Germinal center (tissue), 1 donor: ENCODE measurements around the gene DEDD2.

Source experiments
- DNase-seq: peaks from one replicate; pipeline ENCODE4 v3.0.0; 2012; ENCODE audit warnings: mixed read lengths, low spot score

Gene DEDD2

DNA sequence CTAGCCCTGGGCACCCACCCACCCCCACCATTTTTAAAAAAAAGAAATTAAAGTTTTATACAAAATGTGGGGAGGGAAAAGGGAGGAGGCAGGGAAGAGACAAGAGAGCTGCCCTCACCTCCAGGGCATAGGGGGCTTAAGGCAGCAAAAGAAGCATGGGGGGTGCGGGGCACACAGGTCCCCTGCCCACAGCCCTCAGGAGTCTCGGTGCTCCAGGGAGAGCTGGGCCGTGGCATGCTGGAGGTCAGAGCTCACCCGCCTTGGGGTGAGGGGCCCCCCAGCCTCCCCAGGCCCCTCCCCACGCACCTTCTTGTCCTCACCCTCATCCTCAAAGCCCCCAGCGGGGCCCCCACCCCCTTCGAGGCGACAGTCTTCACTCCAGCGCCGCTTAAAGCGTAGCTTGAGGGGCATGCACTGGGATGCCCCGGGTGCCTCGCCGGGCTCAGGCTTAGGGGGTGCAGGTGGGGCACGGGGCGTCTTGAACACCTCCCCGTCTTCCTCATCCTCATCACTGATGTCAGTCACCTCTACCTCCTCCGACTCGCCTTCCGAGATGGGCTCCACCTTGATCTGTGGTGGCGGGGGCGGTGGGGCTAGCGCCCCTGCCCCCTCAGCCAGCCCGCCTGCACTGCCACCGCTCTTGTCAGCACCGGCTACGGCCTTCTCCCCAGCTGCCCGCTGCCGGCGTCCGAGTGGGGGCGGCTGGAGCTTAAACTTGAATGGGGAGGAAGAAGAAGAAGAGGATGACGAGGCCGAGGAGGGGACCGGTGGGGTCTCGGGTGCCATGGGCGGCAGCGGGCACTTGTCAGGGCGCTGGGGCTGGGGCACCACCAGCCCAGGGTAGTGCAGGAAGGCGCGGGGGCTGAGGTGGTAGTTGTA lies 31.0 kb upstream of the DEDD2 start:
- no peak for DNase-seq

DNA sequence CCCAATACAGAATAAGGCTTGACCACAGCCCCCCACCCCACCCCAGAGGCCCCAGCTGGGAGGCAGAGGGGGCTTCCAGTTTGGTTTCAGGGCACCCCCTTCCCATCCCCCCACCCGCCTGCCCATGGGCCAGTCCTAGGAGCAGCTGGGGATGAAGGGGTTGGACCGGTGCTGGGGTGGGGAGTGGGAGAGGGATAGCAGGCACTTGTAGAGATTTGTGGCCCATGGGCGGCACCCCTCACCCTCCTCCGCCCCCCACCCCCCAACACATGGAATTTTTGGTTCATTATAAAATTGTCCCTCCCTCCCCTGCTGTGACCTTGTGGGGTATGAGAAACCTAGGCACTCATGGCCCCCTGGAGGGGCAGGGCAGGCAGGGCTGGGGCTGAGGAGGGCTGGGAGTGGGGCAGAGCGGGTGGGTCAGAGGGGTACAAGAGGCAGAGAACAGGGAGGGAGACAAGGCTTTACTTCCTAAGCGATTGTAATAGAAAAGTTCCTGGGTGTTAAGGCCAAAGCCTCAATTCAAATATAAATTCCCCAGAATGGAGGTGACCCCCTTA lies 30.2 kb upstream of the DEDD2 start:
- DNase-seq, result no peak

DNA sequence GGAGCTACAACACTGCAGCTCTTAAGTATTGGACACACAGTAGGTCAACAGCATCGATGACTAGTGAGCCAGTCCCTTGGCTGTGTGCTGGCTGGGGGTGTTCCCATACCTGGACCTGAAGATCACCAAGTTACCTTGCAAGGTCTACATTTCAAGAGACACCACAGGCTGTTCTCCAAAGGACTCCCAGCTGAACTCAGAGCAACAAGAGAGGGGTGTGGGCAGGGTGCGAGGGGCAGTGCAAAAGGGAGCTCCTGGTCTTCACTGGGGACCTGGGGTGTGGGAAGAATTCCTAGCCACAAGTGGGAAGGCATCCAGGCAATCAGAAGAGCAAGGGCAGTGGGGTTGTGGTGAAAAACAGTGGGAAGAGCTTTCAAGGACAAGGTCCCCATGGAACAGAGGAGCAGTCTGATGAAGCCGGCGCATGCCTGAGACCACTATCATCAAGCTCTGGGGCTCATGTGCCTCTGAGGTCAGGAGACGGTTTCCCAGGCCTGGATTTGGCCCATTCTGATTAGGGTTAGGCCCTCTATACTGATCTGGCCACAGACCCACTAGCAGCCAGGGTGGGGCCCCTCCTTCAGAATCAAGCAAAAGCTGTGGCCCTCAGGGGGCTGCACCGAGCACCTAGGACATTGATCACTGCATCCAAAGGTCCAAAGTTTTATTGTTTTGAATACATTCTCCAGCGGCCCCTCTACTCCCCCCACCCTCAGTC lies 29.6 kb upstream of the DEDD2 start:
- DNase-seq, result no peak

DNA sequence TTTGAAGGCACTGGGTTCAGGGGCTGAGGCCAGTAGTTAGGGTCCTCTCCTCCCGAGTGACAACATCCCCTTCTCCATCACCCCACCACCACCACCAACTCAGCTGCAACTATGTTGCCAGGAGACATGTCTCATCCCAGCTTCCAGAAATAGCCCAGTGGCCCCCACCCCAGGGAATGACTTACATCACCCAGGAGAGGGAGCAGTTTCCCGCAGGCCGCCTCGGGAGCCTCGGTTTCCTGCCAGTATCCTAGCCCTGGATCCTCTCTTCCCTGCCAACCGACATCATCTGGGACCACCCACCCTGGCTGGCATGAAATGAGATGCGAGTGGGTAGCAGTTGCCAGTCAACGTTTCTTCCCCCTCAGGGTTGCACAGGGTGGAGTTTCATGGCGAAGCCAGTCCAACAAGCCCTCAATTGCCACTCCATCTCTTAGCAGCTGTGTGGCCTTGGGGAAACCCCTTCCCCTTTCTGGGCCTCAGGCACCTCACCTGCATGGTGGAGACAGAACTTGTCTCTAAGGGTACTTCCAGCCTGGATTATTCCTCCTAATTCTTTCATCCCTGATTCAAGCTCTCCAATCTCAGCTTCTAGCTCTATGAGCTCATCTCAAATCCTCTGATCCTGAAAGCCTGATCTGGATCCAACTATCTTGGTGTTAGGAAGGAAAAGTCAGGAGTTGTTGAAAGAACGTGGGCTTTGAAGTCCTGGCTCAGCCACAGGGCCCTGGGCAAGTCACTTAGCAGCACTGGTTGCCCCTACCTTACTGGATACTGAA lies 28.9 kb upstream of the DEDD2 start:
- no peak for DNase-seq

DNA sequence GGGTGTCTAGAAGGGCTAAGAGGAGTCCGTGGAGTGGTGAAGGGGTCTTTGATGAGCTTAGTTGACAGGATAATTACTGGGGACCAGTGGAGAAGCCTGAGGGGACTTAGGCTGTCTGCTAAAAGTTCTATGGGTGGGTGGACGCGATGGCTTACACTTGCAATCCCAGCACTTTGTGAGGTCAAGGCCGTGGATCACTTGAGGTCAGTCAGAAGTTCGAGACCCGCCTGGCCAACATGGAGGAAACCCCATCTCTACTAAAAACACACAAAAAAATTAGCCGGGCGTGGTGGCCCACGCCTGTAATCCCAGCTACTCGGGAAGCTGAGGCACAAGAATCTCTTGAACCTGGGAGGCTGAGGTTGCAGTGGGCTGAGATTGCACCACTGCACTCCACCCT lies 27.8 kb upstream of the DEDD2 start:
- DNase-seq, result no peak

DNA sequence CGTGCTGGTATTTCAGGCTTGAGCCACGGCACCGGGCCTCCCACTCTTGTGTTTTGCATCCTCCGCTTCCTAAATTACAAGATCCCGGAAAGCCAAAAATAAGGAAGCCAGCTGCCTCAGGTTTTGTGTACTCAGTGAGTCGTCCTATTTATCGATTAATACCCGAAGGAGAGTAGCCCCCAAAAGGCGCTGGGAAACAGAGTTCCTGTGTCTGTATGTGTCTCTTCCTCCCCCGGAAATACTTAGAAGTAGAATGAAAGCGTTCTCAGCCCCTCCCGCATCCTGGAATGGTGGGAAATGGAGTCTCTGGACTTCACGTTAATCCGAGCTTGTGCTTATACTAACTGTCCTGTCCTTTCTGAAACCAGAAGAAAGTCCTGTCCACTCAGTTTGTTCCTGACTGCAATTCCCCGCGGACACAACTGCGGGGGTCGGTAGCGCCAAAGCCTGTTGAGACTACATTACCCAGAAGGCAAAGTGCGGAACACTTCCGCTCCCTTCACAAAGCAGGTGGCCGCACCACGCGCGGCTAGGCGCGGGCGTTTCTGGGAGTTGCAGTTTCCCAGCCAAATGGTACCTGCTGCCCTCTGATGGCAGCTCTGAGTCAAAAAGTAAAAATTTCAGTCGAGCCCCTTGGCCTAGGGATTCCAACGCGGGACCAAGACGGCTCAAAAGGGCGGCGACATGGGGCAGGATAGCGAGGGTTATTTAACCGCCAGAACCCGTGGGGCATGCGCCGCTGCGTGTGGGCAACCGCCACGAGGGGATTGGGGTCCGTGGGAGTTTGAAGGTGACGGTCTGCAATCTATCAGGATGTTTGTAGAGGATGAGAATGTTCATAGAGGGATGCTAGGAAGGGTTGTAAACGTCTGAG lies 27.1 kb upstream of the DEDD2 start:
- DNase-seq, result peak; percentile 87

DNA sequence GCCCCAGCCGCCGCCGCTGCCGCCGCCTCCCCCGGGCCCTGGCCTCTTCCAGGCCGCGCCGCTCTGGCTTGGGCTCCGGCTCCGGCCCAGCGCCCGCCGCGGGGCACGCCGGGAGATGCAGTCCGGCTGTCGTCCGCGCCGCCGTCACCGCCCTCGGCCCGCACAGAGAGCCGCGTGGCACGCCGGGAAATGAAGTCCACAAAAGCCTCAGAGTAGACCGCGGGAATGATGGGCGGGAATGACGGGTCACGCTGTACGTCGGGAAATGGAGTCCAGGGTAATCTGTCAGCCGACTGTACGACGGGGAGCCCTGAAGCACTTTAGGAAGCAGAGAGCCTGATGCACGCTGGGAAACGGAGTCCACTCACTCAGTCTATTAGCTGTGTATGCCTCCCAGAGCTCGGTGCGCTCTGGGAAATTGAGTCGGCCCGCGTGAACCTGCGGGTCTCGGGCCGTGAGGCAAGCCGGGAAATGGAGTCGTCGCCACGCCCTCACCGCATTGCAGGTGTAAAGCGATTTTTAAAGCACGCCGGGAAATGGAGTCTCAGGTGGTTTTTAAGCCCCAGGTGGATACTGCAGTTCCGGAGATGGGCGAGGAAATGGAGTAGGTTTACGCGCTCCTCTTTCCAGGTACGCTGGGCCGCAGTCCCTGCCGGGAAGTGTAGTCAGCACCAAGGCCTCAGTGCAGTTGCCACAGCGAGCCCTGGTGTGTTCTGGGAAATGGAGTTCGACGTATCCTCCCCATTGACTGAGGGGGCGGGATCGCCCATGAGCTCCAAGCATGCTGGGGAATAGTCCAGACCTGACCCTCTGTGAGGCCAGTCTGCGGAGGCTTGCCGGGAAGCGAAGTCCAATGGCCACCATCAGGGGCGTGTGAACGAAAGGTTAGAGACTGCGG lies 25.3 kb upstream of the DEDD2 start, which contains the start of gene GSK3A:
Gene GSK3A (minus strand): TSS at position 91 of the 898 bp plus-strand sequence. CDS start 137 bp downstream, outside the sequence.
- DNase-seq, result peak; percentile 89

DNA sequence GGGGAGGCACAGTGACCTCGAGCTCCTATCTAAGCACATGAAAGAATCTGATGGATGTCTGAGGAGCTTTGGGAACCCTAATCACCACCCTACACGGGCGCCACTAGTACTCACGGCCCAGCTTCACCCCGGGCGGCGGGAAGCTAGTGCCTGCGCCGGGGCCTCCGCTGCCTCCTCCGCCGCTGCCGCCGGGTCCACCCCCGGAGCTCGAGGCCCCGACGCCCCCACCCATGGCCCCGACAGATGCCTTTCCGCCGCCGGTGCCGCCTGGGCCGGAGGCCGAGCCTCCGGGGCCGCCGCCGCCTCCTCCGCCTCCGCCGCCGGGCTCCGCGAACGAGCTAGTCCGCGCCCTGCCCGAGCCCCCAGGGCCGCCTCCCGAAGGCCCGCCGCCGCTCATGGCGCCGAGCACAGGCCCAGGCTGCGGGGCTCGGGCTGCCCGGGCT lies 24.6 kb upstream of the DEDD2 start:
- DNase-seq, result peak; percentile 19

DNA sequence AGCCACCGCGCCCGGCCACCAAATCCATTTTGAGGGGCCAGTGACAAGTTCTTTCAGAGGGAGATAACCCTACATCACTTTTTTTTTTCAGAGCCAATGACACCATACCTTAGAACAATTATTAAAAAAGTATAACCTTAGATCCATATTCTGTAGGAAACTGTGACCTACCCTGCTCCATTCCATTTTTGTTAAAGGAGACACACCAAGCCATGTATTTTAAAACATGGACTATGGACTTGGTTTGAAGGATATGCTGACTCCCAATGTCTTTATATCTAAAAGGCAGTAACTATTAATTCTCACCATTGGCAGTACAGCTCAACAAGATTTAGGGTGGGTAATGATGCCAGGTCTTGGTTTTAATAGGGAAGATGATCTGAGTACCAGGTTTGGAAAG lies 23.8 kb upstream of the DEDD2 start:
- DNase-seq, result no peak

DNA sequence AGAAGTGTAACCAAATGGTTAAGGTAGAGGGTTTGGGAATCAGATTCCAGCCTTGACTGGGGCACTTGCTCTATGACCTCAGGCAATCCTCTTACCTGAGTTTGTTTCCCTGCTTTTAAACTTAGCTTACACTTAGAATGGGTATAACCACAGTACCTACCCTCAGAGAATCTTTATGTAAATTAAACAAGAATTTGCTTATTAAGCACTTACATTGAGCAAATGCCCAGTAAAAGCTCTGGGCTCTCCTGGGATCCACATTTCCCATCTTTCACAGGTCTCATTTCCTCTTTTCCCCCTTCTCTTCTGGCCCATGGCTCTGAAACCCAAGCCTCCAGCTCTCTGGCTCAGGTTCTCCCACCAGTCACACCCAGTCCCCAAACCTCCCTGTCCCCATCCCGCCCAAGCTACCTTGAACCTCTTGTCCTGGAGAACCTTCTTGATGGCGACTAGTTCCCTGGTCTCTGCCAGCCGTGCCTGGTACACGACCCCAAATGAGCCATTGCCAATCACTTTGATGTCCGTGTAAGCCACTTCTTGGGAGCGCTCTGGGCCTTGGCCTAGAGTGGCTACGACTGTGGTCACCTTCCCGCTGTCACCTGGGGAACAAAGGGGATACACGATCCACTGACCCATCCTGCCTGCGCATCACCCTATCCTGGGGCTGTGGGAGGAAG lies 22.2 kb upstream of the DEDD2 start:
- no peak for DNase-seq

DNA sequence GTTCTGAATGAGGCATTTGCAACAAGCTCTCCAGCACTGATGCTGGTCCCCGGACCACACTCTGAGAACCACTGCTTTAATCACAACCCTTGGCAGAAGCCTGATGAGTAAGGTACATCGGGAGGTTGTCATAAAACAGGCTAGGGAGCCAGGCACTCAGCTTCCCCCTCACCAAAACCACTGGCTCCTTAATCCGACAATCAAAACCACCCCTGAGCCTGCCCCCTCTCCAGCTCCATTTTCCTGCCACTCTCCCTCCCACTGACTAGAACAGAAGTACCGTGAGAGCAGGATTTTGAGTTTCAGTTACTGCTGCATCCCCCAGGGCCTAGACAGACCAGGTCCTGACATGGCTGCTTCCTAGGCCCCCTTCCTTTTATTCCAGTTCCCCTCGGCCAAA lies 17.7 kb upstream of the DEDD2 start:
- no peak for DNase-seq

DNA sequence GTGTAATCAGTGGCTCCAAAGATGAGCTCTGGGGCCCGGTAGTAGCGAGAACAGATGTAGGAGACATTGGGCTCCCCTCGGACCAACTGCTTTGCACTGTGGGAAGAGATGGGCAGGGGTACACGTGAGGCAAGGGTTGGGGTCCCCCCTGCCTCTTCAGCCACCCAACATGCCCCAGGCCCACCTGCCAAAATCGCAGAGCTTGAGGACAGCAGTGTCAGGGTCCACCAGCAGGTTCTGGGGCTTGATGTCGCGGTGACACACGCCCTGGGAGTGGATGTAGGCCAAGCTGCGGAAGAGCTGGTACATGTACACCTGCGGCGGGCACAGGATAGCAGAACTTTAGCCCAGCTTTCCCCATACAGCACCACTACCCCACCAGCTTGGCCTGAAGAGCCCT lies 16.9 kb upstream of the DEDD2 start:
- no peak for DNase-seq

DNA sequence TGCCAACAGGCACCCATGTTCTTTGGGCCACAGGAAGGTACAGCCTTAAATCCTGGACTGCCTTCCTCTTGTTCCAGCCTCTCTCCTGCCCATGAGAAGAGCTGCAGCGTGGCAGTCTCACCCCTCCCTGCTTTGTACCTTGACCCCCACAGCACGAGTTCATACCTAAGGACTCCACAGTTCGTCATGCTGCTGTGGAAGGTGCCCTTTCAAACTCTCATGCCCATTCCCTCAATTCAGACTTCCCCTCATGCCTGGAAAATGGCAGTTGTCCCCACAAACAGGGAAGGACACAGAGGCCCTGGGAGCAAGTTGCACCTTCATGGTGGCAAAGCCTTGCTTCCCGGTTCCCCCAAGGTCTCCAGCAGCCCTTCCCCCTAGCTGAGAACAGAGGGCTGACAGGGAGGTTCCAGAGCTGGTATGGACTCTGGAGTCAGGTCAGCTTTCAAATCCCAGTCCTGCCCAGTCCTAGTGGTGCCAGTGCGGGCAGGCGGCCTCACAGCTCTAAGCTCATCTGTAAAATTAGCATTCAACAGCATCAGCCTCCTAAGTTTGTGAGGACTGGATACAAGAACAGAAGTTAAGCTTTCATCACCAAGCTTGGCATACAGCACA lies 16.3 kb upstream of the DEDD2 start:
- no peak for DNase-seq

DNA sequence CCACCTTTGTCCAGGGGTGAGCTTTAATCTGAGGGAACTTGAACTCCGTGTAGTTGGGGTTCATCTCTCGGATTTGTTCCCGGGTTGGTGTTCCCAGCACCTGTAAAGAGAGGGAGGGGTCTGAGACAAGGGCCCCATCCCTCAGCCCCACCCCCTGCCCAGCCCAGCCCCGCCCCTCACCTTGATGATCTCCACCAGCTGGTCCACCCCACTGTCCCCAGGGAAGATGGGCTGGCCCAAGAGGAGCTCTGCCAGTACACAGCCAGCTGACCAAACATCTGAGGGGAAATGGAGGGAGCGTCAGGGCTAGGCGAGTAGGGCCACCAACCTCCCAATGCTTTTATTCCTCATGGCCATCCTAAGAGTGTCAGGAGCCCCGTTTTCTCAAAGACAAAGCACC lies 15.6 kb upstream of the DEDD2 start:
- DNase-seq, result no peak

DNA sequence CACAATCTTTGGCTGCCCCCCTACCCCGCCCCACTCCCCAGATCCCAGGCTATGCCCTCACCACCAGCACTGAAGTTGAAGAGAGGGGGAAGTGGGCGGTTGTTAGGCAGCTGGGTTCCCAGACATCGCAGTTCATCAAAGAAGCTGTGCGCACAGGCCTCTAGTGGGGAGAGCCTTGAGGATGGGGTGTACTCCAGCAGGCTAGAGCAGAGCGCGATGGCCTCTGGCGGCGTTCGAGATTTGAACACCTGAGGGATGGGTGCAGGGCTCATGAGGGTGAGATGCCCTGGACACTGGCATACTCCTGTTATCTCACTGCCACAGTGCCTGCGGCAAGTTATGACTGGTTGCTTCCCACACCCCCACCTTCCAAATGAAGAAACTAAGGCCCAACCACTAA lies 15.0 kb upstream of the DEDD2 start:
- DNase-seq, result no peak

DNA sequence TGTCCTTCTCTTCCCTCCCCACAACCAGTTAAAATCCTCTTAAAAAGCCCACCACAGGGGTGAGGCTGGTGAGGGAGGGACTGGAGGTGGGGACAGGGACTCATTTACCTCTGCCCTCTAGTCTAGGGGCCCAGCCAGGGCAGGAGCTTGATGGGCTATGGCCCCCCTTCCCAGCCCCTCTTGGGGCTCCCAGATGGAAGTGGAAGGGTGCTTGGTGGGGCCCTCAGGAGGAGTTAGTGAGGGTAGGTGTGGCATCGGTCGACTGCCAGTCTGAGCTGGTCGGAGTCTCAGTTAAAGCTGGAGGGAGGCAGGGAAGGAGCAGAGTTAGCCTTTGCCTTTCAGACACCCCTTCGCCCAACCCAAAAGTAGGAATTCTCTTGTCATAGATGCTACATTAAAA lies 13.1 kb upstream of the DEDD2 start:
- no peak for DNase-seq

DNA sequence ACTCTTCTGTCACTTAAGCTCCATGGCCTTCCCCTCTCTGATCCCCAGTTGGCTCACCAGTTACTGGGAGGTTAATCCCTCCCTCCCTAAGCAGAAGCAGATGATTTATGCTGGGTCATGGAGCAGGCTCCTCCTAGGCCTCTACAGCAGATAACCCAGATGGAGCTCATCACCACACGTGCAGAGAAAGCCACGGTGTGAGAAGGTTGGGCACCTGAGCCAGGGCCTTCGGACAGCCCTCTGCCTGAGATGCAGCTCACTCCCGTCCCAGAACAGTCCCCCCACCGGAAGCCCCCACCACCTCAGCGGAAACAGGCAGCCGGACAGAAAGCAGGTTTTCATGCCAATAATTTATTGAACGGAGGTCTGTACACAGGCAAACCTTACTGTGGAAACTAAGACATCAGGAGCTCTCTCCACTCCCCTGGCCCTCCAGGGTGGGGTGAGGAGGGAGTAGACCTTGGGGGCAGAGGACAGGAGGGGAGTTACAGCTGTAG lies 12.4 kb upstream of the DEDD2 start:
- DNase-seq, result no peak

DNA sequence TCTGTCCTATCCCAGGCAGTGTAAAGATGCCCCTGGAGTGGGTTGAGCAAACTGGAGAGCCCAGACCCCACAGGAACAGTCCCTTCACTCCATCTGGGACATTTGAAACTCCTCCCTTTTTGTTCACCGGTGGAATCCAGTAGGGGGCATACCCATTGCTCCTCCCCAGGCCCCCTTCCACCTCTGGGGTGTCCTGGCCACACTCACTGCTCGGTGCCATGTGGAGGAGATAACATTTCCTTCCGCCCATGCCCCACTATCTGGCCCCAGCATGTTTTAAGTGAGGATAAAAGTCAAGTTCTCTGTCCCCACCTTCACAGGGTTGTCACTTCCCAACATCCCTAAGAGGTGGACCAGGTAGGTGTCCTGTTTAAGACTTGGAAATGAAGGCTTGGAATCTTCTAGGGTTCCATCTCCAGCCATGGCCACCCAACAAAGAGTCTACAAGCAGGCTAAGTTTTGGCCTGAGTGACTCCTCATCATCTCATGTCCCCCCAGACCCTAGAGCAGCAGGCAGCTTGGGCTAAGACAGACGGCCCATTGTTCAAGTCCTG lies 11.9 kb upstream of the DEDD2 start:
- no peak for DNase-seq

DNA sequence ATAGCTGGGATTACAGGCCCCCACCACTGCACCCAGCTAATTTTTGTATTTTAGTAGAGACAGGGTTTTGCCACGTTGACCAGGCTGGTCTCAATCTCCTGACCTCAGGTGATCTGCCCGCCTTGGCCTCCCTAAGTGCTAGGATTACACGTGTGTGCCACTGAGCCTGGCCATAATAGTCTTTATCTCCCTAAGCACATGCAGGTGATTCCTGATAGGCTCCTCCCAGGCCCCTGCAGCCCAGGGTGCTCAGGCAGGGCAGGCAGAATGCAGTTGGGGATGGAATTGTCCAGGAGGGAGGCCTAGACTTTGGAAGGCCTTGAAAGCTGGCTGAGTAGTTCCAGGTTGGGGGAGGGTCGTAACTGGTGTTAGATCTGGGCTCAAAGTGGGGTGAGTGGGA lies 11.2 kb upstream of the DEDD2 start:
- no peak for DNase-seq
